Brain microvascular endothelial cell (primary cell): ENCODE results near the gene FAM174B.

ENCODE experiments used
- DNase-seq: peaks from one replicate; pipeline ENCODE4 v3.0.0-alpha.2; 2020
- H3K27ac ChIP-seq: fragments of 250-450 bp; sonication (Bioruptor Pico); 2 replicates; pipeline ENCODE4 v1.5.1; 2020; ENCODE audit warnings: mild to moderate bottlenecking, moderate library complexity
- H3K27me3 ChIP-seq: fragments of 250-450 bp; sonication (Bioruptor Pico); replicated peaks from 2 replicates; pipeline ENCODE4 v1.5.1; 2020; ENCODE audit warnings: mild to moderate bottlenecking
- H3K36me3 ChIP-seq: fragments of 250-450 bp; sonication (Bioruptor Pico); replicated peaks from 2 replicates; pipeline ENCODE4 v1.5.1; 2020; ENCODE audit warnings: mild to moderate bottlenecking
- H3K4me3 ChIP-seq: 2 replicates; pipeline ENCODE4 v1.5.1; 2011; ENCODE audit warnings: low read depth, mild to moderate bottlenecking, control low read depth, low read length, moderate library complexity
- CTCF ChIP-seq: IDR thresholded peaks from 2 replicates; pipeline ENCODE4 v1.5.1; 2011; ENCODE audit warnings: low read depth, mild to moderate bottlenecking, moderate library complexity, low read length, control low read depth, inconsistent platforms; ENCODE audit errors: missing control alignments
- in situ Hi-C: cut with HindIII; loops from 2 replicates; pipeline ENCODE4 v1.10.0; 2017; ENCODE audit warnings: low sequenced_read_pairs, low pct_ligation_motif_present

The FAM174B gene

DNA sequence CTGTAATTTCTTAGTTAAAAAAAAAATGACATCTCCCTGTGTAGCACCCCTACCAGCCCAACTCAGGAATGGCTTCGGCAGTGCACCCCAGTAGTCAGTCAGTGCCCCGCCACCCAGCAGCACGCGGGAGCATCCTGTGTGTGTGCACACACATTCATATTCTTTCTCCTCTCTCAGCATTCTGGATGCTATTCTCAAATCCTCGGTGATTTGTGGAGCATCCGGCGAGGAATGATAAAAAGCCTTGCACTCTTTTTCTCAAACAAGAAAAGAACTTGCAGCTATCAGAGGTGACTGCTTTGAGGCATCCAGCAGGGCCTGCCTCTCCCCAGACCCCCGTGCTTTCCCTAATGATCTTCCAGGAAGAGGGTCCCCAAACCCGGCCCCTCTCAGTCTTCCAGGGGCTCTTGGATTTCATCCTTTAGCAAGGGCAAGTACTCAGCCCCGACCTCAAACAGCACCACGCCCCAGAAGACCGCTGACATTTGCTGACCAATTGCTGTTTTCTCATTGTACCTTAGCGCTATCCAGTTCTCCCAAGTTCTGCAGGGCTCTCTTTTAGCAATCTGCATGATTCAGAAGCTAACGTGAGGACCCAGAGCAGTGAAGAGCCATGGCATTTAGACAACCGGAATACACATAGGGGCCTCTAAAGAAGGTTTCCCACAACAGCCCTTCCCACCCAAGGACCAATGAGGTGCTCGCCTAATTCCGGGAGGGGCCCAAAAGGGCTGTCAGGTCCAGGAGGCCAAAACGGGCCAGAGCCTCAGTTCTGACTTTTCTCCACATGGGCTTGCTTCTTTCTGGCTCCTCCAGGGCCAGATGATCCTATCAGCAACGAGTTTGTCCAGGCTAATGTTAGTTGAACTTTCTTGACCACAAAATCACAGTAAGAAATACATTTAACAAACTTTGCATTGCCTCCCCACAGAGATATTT is 72.2 kb downstream of the FAM174B start:
- no peak for TF ChIP-seq CTCF
- in situ Hi-C loops = no loop called here

DNA sequence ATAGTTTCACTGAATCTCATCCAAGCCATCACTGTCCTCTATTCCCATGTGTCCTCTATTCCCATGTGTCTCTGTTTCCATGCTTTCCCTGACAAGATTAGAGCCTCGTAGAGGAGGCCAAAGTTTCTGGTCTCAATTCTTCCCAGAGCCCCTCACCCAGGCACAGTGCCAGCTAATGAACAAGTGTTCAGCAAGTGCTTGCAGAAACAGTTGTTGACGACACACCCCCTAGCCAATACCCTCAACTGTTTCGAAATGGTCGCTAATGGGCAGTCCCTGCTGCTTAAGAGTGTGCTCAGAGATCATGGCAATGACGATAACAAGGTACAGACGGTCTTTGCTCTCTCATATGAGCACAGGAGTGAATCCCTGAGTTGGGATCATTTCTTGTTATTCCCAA is 73.4 kb downstream of the FAM174B start:
- H3K27me3 ChIP-seq = no peaks in the 10 kb centered on the region
- no peaks in the 10 kb centered on the region for H3K36me3 ChIP-seq
- no peak overlapping the region for H3K27ac ChIP-seq
- TF ChIP-seq CTCF = no peak
- no peak overlapping the region for H3K4me3 ChIP-seq
- no peak for DNase-seq
- in situ Hi-C loops = no loop called here

More for the DNA sequence above, 72.2 kb downstream of the FAM174B start:
- Histone ChIP-seq H3K36me3 (no peaks in the 10 kb centered on the region), H3K27ac (no peak overlapping the region), H3K27me3 (no peaks in the 10 kb centered on the region), H3K4me3 (no peak overlapping the region)
- DNase-seq = no peak

DNA sequence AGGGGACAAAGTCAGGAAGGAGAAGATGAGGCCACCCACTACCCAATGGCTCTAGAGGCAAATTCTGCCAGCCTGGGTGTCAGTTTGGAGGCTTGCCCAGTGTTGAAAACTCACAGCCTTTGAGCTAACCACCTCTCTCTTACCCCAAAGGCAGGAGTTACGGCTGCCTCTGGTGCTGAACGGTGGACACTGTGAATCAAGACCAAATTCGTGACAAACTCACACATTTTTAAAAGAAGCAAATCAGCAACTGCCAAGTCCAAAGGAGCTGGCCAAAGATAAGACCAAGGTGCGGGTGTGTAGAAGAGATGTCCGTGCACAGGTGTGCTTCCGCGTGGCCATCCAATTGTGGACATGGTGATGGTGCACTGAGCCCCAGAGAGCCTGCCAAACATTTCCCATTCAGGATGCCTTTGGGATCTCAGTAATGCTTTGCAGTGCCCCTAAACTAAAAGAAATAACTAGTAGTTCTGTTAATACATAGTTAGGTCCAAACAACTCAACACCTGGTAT is 74.6 kb downstream of the FAM174B start:
- no peak for DNase-seq

GRCh38 chr15:92580521-92580920 is 75.1 kb downstream of the FAM174B start:
- in situ Hi-C loops = no loop called here
- Histone ChIP-seq H3K27me3 (no peaks in the 10 kb centered on the region), H3K4me3 (no peak overlapping the region), H3K36me3 (no peaks in the 10 kb centered on the region), H3K27ac (no peak overlapping the region)
- no peak for TF ChIP-seq CTCF
- DNase-seq = no peak

More for the DNA sequence above, 74.6 kb downstream of the FAM174B start:
- H3K27me3 ChIP-seq = no peaks in the 10 kb centered on the region
- no peak overlapping the region for H3K4me3 ChIP-seq
- no peaks in the 10 kb centered on the region for H3K36me3 ChIP-seq
- no peak for TF ChIP-seq CTCF
- in situ Hi-C loops = no loop called here
- H3K27ac ChIP-seq = no peak overlapping the region

GRCh38 chr15:92579931-92580470 is 75.6 kb downstream of the FAM174B start:
- H3K27ac ChIP-seq = no peak overlapping the region
- H3K4me3 ChIP-seq = no peak overlapping the region
- H3K36me3 ChIP-seq = no peaks in the 10 kb centered on the region
- no peaks in the 10 kb centered on the region for H3K27me3 ChIP-seq
- TF ChIP-seq CTCF = no peak
- DNase-seq = no peak
- in situ Hi-C loops = no loop called here
